GM21723 (cell line): ENCODE measurements around the gene C19orf67.
A peak's percentile ranks its signal among the peaks of the same experiment; 100 is the strongest.

Source experiments
- ATAC-seq: cut with Tn5 transposase; IDR thresholded peaks from one replicate; pipeline ENCODE4 v1.9.1; 2021; ENCODE audit warnings: mild to moderate bottlenecking, moderate library complexity; ENCODE audit not compliant: unreplicated experiment

The C19orf67 gene

GRCh38 chr19:14110650-14111049 lies 25.1 kb upstream of the C19orf67 start:
- no peak for ATAC-seq

- ATAC-seq: no peak
These were observed 22.2 kb upstream of the C19orf67 start for GRCh38 chr19:14107581-14108461.

- ATAC-seq: no peak
These were observed 21.3 kb upstream of the C19orf67 start for GRCh38 chr19:14106840-14107239.

GRCh38 chr19:14105680-14106079 lies 20.1 kb upstream of the C19orf67 start:
- ATAC-seq: no peak

GRCh38 chr19:14103310-14103709 lies 17.7 kb upstream of the C19orf67 start:
- ATAC-seq: no peak

- ATAC-seq: no peak
These were observed 17.2 kb upstream of the C19orf67 start for GRCh38 chr19:14102756-14103155.

- ATAC-seq: no peak
These were observed 16.6 kb upstream of the C19orf67 start for GRCh38 chr19:14102102-14102696.

- ATAC-seq: no peak
These were observed 15.5 kb upstream of the C19orf67 start for GRCh38 chr19:14101003-14101545.

GRCh38 chr19:14097532-14098151 lies 12.1 kb upstream of the C19orf67 start:
- ATAC-seq: no peak

- no peak for ATAC-seq
These were observed 10.8 kb upstream of the C19orf67 start for GRCh38 chr19:14096272-14096992.

- no peak for ATAC-seq
These were observed 9.3 kb upstream of the C19orf67 start for GRCh38 chr19:14094854-14095253.

GRCh38 chr19:14093117-14093823 lies 7.7 kb upstream of the C19orf67 start:
- no peak for ATAC-seq

GRCh38 chr19:14091813-14092462 lies 6.4 kb upstream of the C19orf67 start:
- peak; percentile 8 for ATAC-seq

GRCh38 chr19:14091081-14091812 lies 5.7 kb upstream of the C19orf67 start:
- peak; percentile 58 for ATAC-seq

- peak; percentile 26 for ATAC-seq
These were observed 5.0 kb upstream of the C19orf67 start, which contains the start of gene SAMD1 for GRCh38 chr19:14090509-14091080. Gene SAMD1, minus strand, starts transcription at chr19:14090751.

- ATAC-seq: no peak
These were observed 4.3 kb upstream of the C19orf67 start for GRCh38 chr19:14089662-14090508.

- no peak for ATAC-seq
These were observed 3.8 kb upstream of the C19orf67 start for GRCh38 chr19:14089412-14089661.
